Ishikawa (cell line): ENCODE measurements around the gene SENP7.

Experiments used
- CEBPB ChIP-seq: IDR thresholded peaks from 2 replicates; pipeline ENCODE4 v1.6.1; 2012
- CREB1 ChIP-seq: IDR thresholded peaks from 2 replicates; pipeline ENCODE4 v1.6.1; 2012; ENCODE audit warnings: low read depth
- EGR1 ChIP-seq: IDR thresholded peaks from 2 replicates; pipeline ENCODE4 v1.6.1; 2012
- EP300 ChIP-seq: IDR thresholded peaks from 2 replicates; pipeline ENCODE4 v1.6.1; 2012; ENCODE audit warnings: borderline replicate concordance
- FOXM1 ChIP-seq: IDR thresholded peaks from 2 replicates; pipeline ENCODE4 v1.6.1; 2012; ENCODE audit warnings: low read depth, borderline replicate concordance
- NFIC ChIP-seq: IDR thresholded peaks from 2 replicates; pipeline ENCODE4 v1.6.1; 2012
- RAD21 ChIP-seq: IDR thresholded peaks from 2 replicates; pipeline ENCODE4 v1.6.1; 2012; ENCODE audit warnings: low read depth
- TAF1 ChIP-seq: IDR thresholded peaks from 2 replicates; pipeline ENCODE4 v1.6.1; 2012; ENCODE audit warnings: low read depth, mild to moderate bottlenecking
- TCF12 ChIP-seq: IDR thresholded peaks from 2 replicates; pipeline ENCODE4 v1.6.1; 2012; ENCODE audit warnings: low read depth
- TEAD4 ChIP-seq: IDR thresholded peaks from 2 replicates; pipeline ENCODE4 v1.6.1; 2012
- YY1 ChIP-seq: IDR thresholded peaks from 2 replicates; pipeline ENCODE4 v1.6.1; 2012; ENCODE audit warnings: low read depth
- ZBTB7A ChIP-seq: IDR thresholded peaks from 2 replicates; pipeline ENCODE4 v1.6.1; 2012; ENCODE audit warnings: low read depth
- TF ChIP-seq, protein P1 (sequence below): IDR thresholded peaks from 2 replicates; pipeline ENCODE4 v1.6.1; 2012; ENCODE audit warnings: low read depth, mild to moderate bottlenecking
- TF ChIP-seq, protein P2 (sequence below): IDR thresholded peaks from 2 replicates; pipeline ENCODE4 v1.6.1; 2012
- TF ChIP-seq, protein P3 (sequence below): IDR thresholded peaks from 2 replicates; pipeline ENCODE4 v1.6.1; 2012

SENP7 gene

DNA sequence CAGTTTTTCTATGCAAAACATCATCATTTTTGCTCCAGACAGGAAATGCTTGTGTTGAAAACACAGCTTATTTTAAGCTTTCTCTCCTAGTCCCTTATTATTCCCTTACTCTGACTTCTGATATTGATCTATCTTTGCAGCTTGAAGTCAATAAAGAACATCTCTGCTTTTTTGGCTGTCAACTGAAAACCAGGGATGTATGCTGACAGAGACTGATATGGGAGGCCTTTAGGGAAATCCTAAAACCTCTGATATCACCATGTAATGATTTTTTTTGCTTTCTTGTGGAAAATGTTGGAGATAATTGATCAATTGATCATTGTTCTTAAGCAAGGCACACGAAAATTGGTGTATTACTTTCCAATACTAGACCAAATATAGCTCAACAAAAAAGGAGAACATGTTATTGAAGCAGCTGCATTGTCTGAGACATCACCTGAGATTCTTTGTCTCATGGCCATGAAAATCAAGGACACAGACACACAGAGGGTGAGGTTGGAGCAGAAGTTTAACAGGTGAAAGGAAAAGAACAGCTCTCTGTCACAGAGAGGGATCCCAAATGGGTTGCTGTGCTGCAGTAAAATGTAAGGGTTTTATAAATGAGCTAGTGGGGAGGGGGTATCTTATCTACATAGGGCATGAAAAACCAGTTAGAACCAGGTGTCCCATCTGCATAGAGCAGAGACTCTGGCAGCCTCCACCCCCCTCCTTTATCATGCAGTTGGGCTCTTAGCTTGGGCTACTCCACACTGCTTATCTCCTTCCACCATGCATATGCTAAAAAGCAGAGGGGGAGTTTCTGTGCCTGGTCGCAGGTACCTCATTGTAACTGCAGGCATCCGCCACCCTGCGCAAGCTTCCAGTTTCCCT is 17.0 kb upstream of the SENP7 start:
- no peak for TF ChIP-seq EP300
- no peak for TF ChIP-seq ZBTB7A
- TF ChIP-seq TCF12 = no peak
- no peak for TF ChIP-seq TEAD4
- TF ChIP-seq YY1 = no peak
- TF ChIP-seq, protein P1, sequence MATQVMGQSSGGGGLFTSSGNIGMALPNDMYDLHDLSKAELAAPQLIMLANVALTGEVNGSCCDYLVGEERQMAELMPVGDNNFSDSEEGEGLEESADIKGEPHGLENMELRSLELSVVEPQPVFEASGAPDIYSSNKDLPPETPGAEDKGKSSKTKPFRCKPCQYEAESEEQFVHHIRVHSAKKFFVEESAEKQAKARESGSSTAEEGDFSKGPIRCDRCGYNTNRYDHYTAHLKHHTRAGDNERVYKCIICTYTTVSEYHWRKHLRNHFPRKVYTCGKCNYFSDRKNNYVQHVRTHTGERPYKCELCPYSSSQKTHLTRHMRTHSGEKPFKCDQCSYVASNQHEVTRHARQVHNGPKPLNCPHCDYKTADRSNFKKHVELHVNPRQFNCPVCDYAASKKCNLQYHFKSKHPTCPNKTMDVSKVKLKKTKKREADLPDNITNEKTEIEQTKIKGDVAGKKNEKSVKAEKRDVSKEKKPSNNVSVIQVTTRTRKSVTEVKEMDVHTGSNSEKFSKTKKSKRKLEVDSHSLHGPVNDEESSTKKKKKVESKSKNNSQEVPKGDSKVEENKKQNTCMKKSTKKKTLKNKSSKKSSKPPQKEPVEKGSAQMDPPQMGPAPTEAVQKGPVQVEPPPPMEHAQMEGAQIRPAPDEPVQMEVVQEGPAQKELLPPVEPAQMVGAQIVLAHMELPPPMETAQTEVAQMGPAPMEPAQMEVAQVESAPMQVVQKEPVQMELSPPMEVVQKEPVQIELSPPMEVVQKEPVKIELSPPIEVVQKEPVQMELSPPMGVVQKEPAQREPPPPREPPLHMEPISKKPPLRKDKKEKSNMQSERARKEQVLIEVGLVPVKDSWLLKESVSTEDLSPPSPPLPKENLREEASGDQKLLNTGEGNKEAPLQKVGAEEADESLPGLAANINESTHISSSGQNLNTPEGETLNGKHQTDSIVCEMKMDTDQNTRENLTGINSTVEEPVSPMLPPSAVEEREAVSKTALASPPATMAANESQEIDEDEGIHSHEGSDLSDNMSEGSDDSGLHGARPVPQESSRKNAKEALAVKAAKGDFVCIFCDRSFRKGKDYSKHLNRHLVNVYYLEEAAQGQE = no peak
- no peak for TF ChIP-seq RAD21
- TF ChIP-seq NFIC = no peak
- TF ChIP-seq EGR1 = no peak
- no peak for TF ChIP-seq CREB1
- TF ChIP-seq, protein P2, sequence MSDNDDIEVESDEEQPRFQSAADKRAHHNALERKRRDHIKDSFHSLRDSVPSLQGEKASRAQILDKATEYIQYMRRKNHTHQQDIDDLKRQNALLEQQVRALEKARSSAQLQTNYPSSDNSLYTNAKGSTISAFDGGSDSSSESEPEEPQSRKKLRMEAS = no peak
- TF ChIP-seq, protein P3, sequence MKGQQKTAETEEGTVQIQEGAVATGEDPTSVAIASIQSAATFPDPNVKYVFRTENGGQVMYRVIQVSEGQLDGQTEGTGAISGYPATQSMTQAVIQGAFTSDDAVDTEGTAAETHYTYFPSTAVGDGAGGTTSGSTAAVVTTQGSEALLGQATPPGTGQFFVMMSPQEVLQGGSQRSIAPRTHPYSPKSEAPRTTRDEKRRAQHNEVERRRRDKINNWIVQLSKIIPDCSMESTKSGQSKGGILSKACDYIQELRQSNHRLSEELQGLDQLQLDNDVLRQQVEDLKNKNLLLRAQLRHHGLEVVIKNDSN = no peak

DNA sequence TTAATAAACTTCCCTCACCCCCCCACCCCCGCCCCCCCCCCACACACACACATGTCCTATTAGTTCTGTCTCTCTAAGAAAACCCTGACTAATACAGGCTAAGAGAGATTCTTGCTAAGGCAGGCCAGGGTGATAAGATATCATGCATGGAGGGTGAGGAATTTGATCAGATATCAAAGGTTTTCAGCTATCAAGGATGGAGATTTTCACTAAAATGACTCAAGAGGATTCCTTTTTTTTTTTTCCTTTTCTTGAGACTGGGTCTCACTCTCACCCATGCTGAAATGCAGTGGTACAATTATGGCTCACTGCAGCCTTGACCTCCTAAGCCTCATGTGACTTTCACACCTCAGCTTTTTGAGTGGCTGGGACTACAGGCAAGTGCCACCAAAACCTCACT is 14.9 kb upstream of the SENP7 start:
- TF ChIP-seq EP300 = no peak
- TF ChIP-seq CEBPB = no peak
- TF ChIP-seq, protein P2 = no peak
- TF ChIP-seq, protein P3 = no peak
- TF ChIP-seq CREB1 = no peak
- TF ChIP-seq, protein P1 = no peak
- no peak for TF ChIP-seq TCF12
- no peak for TF ChIP-seq RAD21
- no peak for TF ChIP-seq YY1
- TF ChIP-seq TAF1 = no peak
- TF ChIP-seq TEAD4 = no peak
- no peak for TF ChIP-seq ZBTB7A
- no peak for TF ChIP-seq FOXM1
- TF ChIP-seq NFIC = no peak
- no peak for TF ChIP-seq EGR1

DNA sequence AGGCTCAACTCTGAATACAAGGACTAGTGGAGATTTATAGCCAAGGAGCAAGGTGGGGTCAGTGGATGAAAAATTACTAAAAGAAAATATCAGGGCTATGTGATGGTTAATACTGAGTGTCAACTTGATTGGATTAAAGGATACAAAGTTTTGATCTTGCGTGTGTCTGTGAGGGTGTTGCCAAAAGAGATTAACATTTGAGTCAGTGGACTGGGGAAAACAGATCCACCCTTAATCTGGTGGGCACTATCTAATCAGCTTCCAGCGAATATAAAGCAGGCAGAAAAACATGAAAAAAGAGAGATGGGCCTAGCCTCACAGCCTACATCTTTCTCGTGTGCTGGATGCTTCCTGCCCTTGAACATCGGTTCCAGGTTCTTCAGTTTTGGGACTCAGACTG is 14.4 kb upstream of the SENP7 start:
- TF ChIP-seq EGR1 (no peak), FOXM1 (no peak)

DNA sequence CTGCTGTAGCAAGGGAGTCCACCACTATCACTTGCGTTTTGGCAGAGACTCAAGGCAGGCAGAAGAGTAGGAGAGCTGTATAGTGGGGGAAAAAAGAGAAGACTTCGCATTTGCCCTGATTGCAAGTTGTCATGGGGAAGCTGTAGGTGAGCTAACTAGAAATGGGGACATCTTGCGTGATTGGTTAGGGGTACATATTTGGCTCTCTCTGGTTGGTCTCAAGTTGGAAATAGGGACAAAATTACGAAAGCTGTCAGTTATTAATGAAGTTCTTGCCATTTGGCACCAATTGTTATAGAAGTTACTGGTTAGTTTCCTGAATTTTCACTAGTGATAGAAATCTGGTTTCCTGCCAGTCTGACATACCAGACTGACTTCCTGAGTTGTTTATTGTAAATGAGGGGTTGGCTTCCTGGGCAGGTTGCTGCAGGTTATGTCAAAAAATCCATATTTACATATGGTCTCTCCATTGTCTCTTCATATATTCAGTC is 8.2 kb upstream of the SENP7 start:
- TF ChIP-seq EGR1 (no peak), TCF12 (no peak), EP300 (no peak), CEBPB (no peak), ZBTB7A (no peak), NFIC (no peak), RAD21 (no peak), YY1 (no peak), TAF1 (no peak), FOXM1 (no peak), TEAD4 (no peak), CREB1 (no peak)
- TF ChIP-seq, protein P2 = no peak
- TF ChIP-seq, protein P3 = no peak
- TF ChIP-seq, protein P1 = no peak
